Cardiac muscle cell (in vitro differentiated cells and primary cell): Measurements from ENCODE around the gene CD300LB. TPM values are rescaled to one million over a fixed set of nuclear protein-coding genes. Genes with fewer than 3 reads are reported as not detected.

Experiments used
- DNase-seq, 2 donors: peaks; one replicate each; pipeline versions ENCODE4 v3.0.0 to v3.0.0-alpha.2; 2010 to 2017; ENCODE audit warnings: low read depth in 1 of 2, low spot score in 1 of 2
- H3K27ac ChIP-seq: fragments of 200-600 bp; sonication (generic); 2 replicates; pipeline ENCODE4 v1.5.1; 2016
- H3K27me3 ChIP-seq: fragments of 200-600 bp; sonication (generic); 2 replicates; pipeline ENCODE4 v1.6.0; 2016; ENCODE audit warnings: control low read depth
- H3K36me3 ChIP-seq: fragments of 200-600 bp; sonication (generic); 2 replicates; pipeline ENCODE4 v1.5.1; 2016; ENCODE audit warnings: control low read depth
- H3K4me1 ChIP-seq: fragments of 200-600 bp; sonication (generic); 2 replicates; pipeline ENCODE4 v1.8.1; 2017; ENCODE audit warnings: low read depth, mild to moderate bottlenecking, mixed run types
- H3K4me3 ChIP-seq: fragments of 200-600 bp; sonication (generic); 2 replicates; pipeline ENCODE4 v1.5.1; 2016; ENCODE audit warnings: mild to moderate bottlenecking
- H3K9me3 ChIP-seq: fragments of 200-600 bp; sonication (generic); 2 replicates; pipeline ENCODE4 v1.5.1; 2017; ENCODE audit warnings: low read depth, mild to moderate bottlenecking, control low read depth
- CTCF ChIP-seq: IDR thresholded peaks from 2 replicates; pipeline ENCODE4 v1.5.1; 2012; ENCODE audit warnings: low read depth, mild to moderate bottlenecking, low read length
- polyA plus RNA-seq: library from polyadenylated mRNA; unstranded; fragments of >200 nt; fragmentation: Nextera tagmentation; extraction: Ambion mirVana; gene quantifications from 2 replicates; pipeline ENCODE4 v1.2.1, GENCODE V29; 2016
- total RNA-seq: library from RNA; depleted of rRNA; stranded (reverse); fragments of >200 nt; gene quantifications from 2 replicates; pipeline ENCODE4 v1.2.3, GENCODE V29; 2016

The CD300LB gene
- total and polyA plus RNA-seq, 2 experiments from 2014 or later, result not detected

- DNase-seq, result no peak
- Histone ChIP-seq H3K4me3 (no peak overlapping the region), H3K27me3 (peaks cover 4% of the 10 kb centered on the region), H3K27ac (no peak overlapping the region), H3K36me3 (no peaks in the 10 kb centered on the region), H3K9me3 (no peaks in the 10 kb centered on the region), H3K4me1 (no peaks in the 10 kb centered on the region)
- no peak for TF ChIP-seq CTCF
Observed at GRCh38 chr17:74475189-74475588, 56.1 kb downstream of the CD300LB start.

GRCh38 chr17:74474043-74474792 lies 57.1 kb downstream of the CD300LB start:
- Histone ChIP-seq H3K27me3 (peaks cover 4% of the 10 kb centered on the region), H3K4me3 (no peak overlapping the region), H3K36me3 (no peaks in the 10 kb centered on the region), H3K4me1 (no peaks in the 10 kb centered on the region), H3K27ac (no peak overlapping the region), H3K9me3 (no peaks in the 10 kb centered on the region)
- DNase-seq, result no peak
- TF ChIP-seq CTCF, result no peak

- H3K27me3 ChIP-seq, result no peaks in the 10 kb centered on the region
- no peak for DNase-seq
- TF ChIP-seq CTCF, result no peak
Observed at GRCh38 chr17:74473294-74473693, 58.0 kb downstream of the CD300LB start.

GRCh38 chr17:74472890-74473289 lies 58.4 kb downstream of the CD300LB start:
- no peak for DNase-seq
- Histone ChIP-seq H3K27ac (no peak overlapping the region), H3K36me3 (no peaks in the 10 kb centered on the region), H3K9me3 (no peaks in the 10 kb centered on the region), H3K27me3 (no peaks in the 10 kb centered on the region), H3K4me1 (no peaks in the 10 kb centered on the region), H3K4me3 (no peak overlapping the region)
- TF ChIP-seq CTCF, result no peak

More at GRCh38 chr17:74473294-74473693, 58.0 kb downstream of the CD300LB start:
- Histone ChIP-seq H3K4me1 (no peaks in the 10 kb centered on the region), H3K36me3 (no peaks in the 10 kb centered on the region), H3K27ac (no peak overlapping the region), H3K4me3 (no peak overlapping the region), H3K9me3 (no peaks in the 10 kb centered on the region)

GRCh38 chr17:74471341-74471740 lies 59.9 kb downstream of the CD300LB start:
- Histone ChIP-seq H3K9me3 (no peaks in the 10 kb centered on the region), H3K27me3 (peaks cover 12% of the 10 kb centered on the region), H3K27ac (no peak overlapping the region), H3K36me3 (no peaks in the 10 kb centered on the region), H3K4me1 (no peaks in the 10 kb centered on the region), H3K4me3 (no peak overlapping the region)
- no peak for TF ChIP-seq CTCF
- DNase-seq, result no peak

Other genes with a start within 250 kb of the CD300LB start
- gene KIF19, start 205.2 kb downstream of the CD300LB start, total RNA-seq, result 0.39 and 0.42 TPM in 2 replicates
- 1.2 TPM in 1 of 2 replicates, not detected in the other for gene KIF19, start 205.2 kb downstream of the CD300LB start, polyA plus RNA-seq
- gene BTBD17, start 169.6 kb downstream of the CD300LB start, total RNA-seq, result 0.63 TPM in 1 of 2 replicates, not detected in the other
- 0.09 and 0.62 TPM in 2 replicates for gene BTBD17, start 169.6 kb downstream of the CD300LB start, polyA plus RNA-seq
- gene GPR142, start 164.0 kb downstream of the CD300LB start, total RNA-seq, result not detected in 2 replicates
- gene GPR142, start 164.0 kb downstream of the CD300LB start, polyA plus RNA-seq, result not detected in 2 replicates
- gene GPRC5C, start 99.4 kb downstream of the CD300LB start, total RNA-seq, result 114 and 125 TPM in 2 replicates
- gene GPRC5C, start 99.4 kb downstream of the CD300LB start, polyA plus RNA-seq, result 106 and 117 TPM in 2 replicates
- gene CD300A, start 64.8 kb downstream of the CD300LB start, total RNA-seq, result 2.7 and 4.2 TPM in 2 replicates
- 2.6 and 2.8 TPM in 2 replicates for gene CD300A, start 64.8 kb downstream of the CD300LB start, polyA plus RNA-seq
- gene CD300C, start 14.6 kb upstream of the CD300LB start, total RNA-seq, result 0.07 and 0.12 TPM in 2 replicates
- 0.83 TPM in 1 of 2 replicates, not detected in the other for gene CD300C, start 14.6 kb upstream of the CD300LB start, polyA plus RNA-seq
- gene CD300H, start 36.0 kb upstream of the CD300LB start, total RNA-seq, result not detected in 2 replicates
- not detected in 2 replicates for gene CD300H, start 36.0 kb upstream of the CD300LB start, polyA plus RNA-seq
- gene CD300LD, start 60.8 kb upstream of the CD300LB start, total RNA-seq, result not detected in 2 replicates
- gene CD300LD, start 60.8 kb upstream of the CD300LB start, polyA plus RNA-seq, result not detected in 2 replicates
- gene CD300E, start 92.3 kb upstream of the CD300LB start, total RNA-seq, result 0.07 TPM in 1 of 2 replicates, not detected in the other
- 0.34 TPM in 1 of 2 replicates, not detected in the other for gene CD300E, start 92.3 kb upstream of the CD300LB start, polyA plus RNA-seq
- gene CD300LF, start 181.4 kb upstream of the CD300LB start, total RNA-seq, result not detected in 2 replicates
- gene CD300LF, start 181.4 kb upstream of the CD300LB start, polyA plus RNA-seq, result not detected in 2 replicates
- 3.4 and 6.9 TPM in 2 replicates for gene RAB37, start 205.8 kb upstream of the CD300LB start, total RNA-seq
- 4.6 and 4.9 TPM in 2 replicates for gene RAB37, start 205.8 kb upstream of the CD300LB start, polyA plus RNA-seq
- 78.2 and 87.3 TPM in 2 replicates for gene NHERF1, start 217.2 kb upstream of the CD300LB start, total RNA-seq
- gene NHERF1, start 217.2 kb upstream of the CD300LB start, polyA plus RNA-seq, result 95.1 and 111 TPM in 2 replicates
- 45.9 and 73.1 TPM in 2 replicates for gene NAT9, start 244.9 kb upstream of the CD300LB start, total RNA-seq
- gene NAT9, start 244.9 kb upstream of the CD300LB start, polyA plus RNA-seq, result 56.2 and 96.8 TPM in 2 replicates